ENCODE data around the gene GPBP1. TPM values are rescaled to one million over a fixed set of nuclear protein-coding genes. Genes with fewer than 3 reads are reported as not detected.
"Not testable (repeated sequence)": the region's sequence is repeated elsewhere in the genome, so short reads cannot be mapped to it uniquely, and the experiment has no call there.

The GPBP1 gene
- total RNA-seq, 1 donor from 2014 or later: 58.9 TPM

DNA sequence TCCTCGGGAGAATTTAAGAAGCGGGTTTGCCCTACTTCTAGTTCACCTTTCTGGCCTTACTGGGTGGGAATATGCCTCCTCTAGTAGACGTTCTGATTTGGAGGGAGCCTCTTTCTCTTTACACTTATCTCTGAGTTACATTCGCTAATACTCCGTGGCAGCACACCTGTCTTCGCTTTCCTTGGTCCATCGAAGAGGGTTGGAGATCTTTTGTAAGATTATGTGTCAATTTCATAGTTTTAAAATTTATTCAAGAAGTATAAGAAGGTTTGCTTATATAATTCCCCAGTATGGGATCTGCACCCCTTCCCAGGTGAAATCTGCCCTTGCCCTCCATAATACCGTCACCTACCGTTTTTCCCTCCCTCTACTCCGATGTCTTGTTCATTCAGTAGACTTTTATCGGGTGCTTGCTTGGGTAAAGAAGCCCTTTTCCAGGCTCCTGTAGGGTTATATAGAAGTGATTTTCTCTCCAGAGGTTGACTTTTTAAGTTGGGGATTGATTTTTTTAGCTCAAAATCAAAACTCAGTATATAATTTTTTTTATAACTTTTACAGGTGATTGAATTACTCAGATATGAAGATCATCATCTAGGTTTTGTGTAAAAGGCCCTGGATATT lies 1.1 kb downstream of the GPBP1 start:
- intact Hi-C loops (cut with DNase I): loop anchor here (5.0 kb wide), 2 partner anchors 32 to 47 kb away; no protein-coding TSS in a partner anchor
- DNase-seq (ENCODE audit: missing footprints): no peak
- ATAC-seq: no peak

DNA sequence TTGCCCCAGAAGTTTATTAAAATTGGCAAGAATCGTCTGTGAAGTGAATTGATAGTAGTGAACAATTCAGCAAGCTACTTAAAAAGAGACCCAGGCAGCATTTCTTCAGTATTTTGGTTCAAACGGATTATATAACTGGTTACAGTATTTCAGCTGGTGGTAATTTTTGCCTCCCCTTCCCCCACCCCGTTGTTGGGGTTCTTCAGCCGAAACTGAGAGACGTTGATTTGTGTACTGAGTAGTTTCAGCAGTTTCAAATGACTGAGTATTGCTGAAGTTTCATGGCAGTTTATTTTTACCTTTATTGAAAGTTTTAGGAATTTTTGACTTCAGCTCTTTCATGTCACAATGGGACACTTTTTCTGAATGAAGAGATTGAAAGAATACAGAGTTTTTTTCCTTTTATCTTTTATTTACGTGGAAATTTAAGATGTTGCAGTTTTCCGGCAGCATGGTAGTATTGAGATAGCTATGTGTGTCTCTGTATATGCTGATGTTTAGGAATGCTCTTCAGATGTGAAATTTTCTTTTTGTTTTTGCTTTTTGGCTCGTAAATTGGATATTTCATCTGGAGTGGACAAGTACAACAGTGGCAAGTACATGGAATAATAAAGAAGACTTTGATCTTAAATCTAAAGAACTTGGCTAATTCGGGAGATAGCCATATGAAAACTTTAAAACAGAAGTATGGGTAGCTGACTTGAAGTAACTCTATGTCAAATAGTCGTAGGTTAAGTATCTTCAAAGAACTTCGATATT lies 1.9 kb downstream of the GPBP1 start:
- DNase-seq (ENCODE audit: missing footprints) (no peak), ATAC-seq (no peak)
- intact Hi-C loops (cut with DNase I): no loop called here

DNA sequence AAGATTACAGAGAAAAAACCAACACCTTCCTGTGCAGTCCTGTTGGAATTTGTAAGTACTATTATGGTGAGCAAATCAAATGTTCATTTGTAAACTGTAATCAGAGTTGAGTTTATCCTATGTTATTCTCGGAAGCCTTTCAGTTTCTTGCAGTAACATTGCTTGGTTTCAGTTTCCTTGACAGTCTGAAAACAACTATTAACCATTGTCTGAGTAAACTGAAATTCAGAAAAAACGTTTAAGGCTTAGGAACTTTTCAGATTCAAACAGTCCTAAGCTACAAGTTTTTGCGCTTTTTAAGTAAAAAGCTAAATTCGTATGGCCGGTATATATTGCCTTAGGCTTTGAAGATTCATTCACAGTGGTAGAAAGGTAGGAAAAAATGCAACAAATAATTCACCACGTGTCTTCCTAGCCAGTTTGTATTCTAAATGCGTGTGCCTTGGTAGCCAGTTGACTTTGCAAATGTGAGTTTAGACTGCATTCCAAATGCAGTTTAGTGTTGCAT lies 2.5 kb downstream of the GPBP1 start:
- DNase-seq (ENCODE audit: missing footprints) (no peak), ATAC-seq (no peak)
- intact Hi-C loops (cut with DNase I): no loop called here

DNA sequence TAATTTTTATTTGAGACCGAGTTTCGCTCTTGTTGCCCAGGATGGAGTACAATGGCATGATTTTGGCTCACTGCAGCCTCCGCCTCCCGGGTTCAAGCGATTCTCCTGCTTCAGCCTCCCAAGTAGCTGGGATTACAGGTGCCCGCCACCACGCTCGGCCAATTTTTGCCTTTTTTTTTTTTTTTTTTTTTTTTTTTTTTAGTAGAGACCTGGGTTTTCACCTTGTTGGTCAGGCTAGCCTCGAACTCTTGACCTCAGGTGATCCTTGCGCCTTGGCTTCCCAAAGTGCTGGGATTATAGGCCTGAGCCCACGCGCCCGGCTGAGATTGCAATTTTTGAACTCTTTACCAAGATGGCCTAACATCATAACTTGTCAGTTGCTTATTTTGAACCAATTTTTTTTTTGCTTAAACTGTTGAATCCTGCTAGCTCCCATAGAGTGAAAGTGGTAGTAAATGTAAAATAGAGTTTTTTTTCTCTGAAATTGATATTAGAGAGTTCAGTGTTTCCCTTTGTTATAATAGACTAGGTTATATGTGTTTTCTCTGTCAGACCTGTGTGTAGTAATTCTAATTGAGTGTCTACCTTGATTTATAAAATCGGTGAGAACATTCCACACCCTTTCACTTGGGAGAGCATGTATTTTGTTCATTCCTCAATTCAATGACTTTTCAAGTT lies 3.8 kb downstream of the GPBP1 start:
- DNase-seq (ENCODE audit: missing footprints) (no peak), ATAC-seq (no peak)
- intact Hi-C loops (cut with DNase I): no loop called here

DNA sequence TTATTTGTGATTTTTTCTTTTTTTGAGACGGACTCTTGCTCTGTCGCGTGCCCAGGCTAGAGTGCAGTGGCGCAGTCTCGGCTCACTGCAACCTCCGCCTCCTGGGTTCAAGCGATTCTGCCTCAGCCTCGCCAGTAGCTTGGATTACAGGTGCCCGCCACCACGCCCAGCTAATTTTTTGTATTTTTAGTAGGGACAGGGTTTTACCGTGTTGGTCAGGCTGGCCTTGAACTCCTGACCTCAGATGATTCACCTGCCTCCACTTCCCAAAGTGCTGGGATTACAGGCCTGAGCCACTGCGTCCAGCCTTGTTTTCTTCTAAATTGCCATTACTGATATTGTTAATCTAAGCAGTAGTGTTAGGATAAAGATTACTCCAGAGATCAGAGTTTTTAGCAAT lies 4.4 kb downstream of the GPBP1 start:
- intact Hi-C loops (cut with DNase I); DNase-seq (ENCODE audit: missing footprints); ATAC-seq: not testable (repeated sequence)

DNA sequence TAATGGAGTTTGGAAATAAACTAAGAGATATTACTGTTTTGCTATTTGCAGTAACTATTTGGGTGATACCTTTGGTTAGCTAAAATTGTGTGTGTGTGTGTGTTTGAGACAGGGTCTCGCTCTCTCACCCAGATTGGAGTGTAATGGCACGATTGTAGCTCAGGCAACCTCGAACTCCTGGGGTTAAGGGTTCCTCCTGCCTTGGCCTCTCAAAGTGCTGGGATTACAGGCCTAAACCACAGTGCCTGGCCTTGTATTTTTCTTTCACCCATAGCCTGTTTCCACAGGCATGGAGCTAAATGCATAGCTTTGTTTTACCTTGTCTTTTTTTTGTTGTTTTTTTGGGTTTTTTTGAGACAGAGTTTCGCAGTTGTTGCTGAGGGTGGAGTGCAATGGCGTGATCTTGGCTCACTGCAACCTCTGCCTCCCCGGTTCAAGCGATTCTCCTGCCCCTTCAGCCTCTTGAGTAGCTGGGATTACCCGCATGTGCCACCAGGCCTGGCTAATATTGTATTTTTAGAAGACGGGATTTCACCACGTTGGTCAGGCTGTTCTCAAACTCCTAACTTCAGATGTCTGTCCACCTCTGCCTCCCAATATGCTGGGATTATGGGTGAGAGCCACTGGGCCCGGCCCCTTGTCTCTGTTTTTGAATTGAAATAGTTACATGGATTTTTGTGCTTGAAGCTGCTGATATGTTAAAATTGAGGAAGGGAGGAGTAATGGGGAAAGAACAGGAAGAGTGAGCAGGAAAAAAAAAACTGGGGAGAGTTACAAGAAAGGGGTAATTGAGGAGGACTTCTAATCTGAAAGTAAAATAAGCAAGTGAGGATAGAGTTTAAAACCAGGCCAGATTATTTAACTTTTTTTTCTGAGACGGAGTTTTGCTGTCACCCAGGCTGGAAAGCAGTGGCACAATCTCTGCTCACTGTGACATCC lies 5.7 kb downstream of the GPBP1 start:
- DNase-seq (ENCODE audit: missing footprints): no peak
- intact Hi-C loops (cut with DNase I): no loop called here

DNA sequence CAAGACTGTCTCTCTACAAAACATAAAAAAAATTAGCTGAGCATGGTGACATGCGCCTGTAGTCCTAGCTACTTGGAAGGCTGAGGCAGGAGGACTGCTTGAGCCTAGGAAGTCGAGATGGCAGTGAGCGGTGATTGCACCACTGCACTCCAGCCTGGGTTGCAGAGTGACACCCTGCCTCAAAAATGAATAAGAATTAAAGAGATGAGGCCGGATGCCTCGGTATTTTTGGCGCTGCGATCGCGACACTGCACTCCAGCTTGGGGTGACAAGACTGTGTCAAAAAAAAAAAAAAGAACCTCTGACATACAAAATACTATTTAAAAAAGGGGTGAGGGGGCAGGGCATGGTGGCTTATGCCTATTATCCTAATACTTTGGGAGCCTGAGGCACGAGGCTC lies 7.3 kb downstream of the GPBP1 start:
- DNase-seq (ENCODE audit: missing footprints) (no peak), ATAC-seq (no peak)
- intact Hi-C loops (cut with DNase I): no loop called here

More for the DNA sequence above, 5.7 kb downstream of the GPBP1 start:
- ATAC-seq: no peak

DNA sequence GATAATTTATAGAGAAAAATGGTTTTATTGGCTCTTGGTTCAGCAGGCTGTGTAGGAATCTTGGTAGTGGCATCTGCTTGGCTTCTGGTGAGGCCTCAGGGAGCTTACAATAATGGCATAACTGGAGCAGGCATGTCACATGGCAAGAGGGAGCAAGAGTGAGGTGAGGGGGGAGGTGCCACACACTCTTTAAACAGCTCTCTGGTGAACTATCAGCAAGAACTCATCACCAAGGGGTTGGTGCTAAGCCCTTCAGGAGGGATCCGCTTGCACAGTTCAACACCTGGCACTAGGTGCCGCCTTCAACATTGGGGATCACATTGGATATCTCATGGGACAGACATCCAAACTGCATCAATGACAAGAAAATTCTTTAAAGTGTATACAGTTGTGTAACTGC lies 10.5 kb downstream of the GPBP1 start:
- intact Hi-C loops (cut with DNase I): no loop called here
- no peak for ATAC-seq

DNA sequence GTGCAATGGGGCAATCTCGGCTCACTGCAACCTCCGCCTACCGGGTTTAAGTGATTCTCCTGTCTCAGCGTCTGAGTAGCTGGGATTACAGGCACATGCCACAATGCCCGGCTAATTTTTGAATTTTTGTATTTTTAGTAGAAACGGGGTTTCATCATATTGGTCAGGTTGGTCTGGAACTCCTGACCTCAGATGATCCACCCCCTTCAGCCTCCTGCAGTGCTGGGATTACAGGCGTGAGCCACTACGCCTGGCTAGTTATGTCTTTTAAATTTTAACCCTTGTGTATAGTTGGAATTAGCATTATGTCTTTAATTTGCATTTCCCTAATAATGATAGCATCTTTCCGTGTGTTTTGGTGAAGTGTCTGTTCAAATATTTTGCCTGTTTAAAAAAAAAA lies 11.5 kb downstream of the GPBP1 start:
- ATAC-seq (no peak), DNase-seq (ENCODE audit: missing footprints) (no peak)

More for the DNA sequence above, 10.5 kb downstream of the GPBP1 start:
- DNase-seq (ENCODE audit: missing footprints): no peak

DNA sequence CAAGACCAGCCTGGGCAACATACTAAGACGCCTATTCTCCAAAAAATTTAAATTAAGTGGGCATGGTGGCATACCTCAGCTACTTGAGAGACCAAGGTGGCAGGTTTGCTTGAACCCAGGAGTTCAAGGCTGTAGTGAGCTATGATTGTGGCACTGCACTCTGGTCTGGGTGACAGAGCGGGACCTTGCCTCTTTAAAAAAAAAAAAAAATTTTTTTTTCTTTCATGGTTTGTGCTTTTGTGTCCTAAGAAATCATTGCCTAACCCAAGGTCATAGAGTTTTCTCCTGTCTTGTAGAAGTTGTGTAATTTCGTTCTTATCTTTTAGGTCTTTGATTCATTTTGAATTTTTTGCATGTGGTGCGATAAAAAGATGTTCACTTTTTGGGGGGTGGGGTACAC lies 12.3 kb downstream of the GPBP1 start:
- intact Hi-C loops (cut with DNase I): no loop called here
- ATAC-seq (no peak), DNase-seq (ENCODE audit: missing footprints) (no peak)

More for the DNA sequence above, 11.5 kb downstream of the GPBP1 start:
- intact Hi-C loops (cut with DNase I): no loop called here

DNA sequence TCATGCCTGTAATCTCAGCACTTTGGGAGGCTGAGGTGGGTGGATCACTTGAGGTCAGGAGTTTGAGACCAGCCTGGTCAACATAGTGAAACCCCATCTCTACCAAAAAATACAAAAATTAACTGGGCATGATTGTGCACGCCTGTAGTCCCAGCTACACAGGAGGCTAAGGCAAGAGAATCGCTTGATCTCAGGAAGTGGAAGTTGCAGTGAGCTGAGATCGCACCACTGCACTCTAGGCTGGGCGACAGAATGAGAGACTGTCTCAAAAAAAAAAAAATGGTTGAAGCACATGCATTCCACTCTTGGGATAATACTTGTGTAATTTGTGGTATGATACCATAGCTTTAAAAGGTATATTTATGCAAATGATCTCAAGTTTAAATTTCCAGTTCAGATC lies 14.1 kb downstream of the GPBP1 start:
- intact Hi-C loops (cut with DNase I); DNase-seq (ENCODE audit: missing footprints); ATAC-seq: not testable (repeated sequence)

DNA sequence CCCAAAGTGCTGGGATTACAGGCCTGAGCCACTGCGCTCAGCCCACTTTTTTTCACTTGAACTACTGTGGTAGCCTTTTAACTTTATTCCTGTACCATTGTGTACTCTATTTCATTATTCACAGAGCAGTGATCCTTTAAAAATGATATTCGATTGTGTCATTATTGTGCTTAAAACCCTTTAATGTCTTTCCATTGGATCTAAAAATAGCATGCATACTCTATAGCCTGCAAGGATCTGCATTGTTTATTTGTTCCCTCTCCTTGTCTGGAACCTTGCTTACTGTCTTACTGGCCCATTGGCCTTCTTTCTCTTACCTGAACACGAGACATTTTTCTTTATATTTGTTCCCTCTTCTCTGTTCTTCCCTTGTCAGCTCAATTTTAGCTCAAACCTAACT lies 15.7 kb downstream of the GPBP1 start:
- no peak for ATAC-seq
- intact Hi-C loops (cut with DNase I): no loop called here
- DNase-seq (ENCODE audit: missing footprints): no peak

DNA sequence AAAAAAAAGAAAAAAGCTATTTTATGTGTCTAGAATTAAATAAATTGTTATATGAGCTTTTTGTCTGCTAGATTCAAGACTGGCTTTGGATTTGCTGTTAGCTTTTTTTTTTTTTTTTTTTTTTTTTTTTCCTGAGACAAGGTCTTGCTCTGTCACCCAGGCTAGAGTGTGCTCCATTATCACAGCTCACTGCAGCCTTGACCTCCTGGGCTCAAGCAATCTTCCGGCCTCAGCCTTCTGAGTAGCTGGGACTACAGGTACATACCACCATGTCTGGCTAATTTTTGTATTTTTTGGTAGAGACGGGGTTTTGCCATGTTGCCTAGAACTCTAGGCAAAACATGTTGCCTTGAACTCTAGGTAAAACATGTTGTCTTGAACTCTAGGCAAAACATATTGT lies 16.7 kb downstream of the GPBP1 start:
- no peak for ATAC-seq
- no peak for DNase-seq (ENCODE audit: missing footprints)
- intact Hi-C loops (cut with DNase I): no loop called here

DNA sequence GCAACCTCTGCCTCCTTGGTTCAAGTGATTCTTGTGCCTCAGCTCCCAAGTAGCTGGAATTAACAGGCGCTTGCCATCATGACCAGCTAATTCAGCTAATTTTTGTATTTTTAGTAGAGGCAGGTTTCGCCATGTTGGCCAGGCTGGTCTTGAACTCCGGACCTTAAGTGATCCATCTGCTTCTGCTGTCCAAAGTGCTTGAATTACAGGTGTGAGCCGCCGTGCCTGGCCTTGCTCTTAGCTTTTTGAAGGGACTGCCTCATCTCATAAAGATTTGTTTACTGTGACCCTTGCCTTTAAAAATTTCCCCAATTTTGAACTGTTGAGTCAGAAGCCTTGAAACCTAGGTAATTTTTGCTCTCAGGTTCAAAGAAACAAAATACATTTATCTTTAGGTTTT lies 17.3 kb downstream of the GPBP1 start:
- DNase-seq (ENCODE audit: missing footprints): no peak
- intact Hi-C loops (cut with DNase I): no loop called here
- ATAC-seq: no peak

DNA sequence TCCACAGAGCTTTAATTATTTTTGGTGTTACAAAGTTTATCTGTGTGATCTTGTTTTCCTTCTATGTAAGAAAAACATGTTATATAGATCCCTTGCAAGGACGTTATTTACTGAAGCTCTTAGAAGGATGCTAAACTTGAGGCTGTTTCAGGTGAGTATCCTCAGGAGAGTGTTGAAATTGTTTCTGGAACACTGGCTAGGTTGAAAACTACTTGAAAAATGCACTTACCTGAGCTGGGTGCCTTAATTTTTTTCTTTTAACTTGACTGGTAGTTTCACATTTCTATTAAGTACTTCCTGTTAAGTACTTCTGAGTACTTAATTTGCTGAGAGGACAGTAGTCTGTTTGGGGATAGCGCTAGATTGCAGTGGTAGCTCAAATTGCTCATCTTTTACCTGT lies 18.1 kb downstream of the GPBP1 start:
- ATAC-seq: no peak
- intact Hi-C loops (cut with DNase I): no loop called here

DNA sequence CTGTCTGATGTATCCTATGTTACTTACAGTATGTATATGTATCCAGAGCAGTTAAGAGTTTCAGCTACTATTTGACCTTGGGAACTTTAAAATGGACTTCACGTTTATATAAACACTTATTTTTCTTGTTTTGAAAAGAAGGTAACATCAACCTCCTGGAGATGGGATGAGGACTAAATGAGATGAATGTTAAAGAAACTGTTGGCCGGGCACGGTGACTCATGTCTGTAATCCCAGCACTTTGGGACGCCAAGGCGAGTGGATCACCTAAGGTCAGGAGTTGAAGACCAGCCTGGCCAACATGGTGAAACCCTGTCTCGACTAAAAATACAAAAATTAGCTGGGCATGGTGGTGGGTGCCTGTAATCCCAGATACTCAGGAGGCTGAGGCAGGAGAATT lies 19.0 kb downstream of the GPBP1 start:
- DNase-seq (ENCODE audit: missing footprints); ATAC-seq; intact Hi-C loops (cut with DNase I): not testable (repeated sequence)

More for the DNA sequence above, 18.1 kb downstream of the GPBP1 start:
- no peak for DNase-seq (ENCODE audit: missing footprints)

DNA sequence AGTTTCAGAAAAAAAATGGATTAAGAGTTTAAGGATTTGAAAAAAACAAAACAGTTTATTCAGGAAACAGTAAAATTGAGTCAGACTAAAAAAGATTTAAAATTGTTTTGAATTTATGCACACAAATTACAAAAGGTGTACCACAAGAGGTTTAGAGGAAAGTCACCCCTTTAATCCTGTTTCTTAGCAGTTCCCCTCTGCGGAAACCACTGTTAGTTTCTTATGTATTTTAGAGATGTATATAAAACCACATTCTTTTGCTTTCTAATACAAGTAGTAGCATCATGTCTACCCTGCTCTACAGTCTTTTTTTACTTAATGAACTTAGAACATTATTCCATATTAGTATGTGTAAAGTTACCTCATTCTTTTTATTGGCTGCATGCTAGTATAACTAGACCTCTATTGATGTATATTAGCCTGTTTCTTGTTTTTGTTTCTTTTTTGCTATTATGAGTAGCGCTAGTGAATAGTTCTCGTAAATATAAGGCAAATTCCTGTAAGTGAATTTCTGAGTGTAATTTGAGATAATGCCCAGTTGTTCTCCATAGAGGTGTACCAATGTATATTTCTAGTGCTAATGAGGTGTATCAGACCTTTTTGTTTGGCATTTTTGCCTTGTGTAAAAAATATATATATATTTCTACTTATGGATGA lies 20.0 kb downstream of the GPBP1 start:
- no peak for ATAC-seq
- intact Hi-C loops (cut with DNase I): no loop called here
- no peak for DNase-seq (ENCODE audit: missing footprints)

DNA sequence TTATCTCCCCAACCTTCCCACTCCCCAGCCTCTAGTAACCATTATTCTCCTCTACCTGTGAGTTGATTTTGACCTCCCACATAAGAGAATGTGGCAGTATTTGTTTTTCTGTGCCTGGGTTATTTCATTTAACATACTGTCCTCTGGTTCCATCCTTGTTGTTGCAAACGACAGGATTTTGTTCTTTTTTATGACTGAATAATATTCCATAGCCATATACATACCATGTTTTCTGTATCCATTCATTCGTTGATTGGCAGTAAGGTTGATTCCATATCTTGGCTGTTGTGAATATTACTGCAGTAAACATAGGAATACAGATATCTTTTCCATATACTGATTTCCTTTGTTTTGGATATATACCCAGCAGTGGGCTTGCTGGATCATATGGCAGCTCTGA lies 20.8 kb downstream of the GPBP1 start:
- intact Hi-C loops (cut with DNase I): no loop called here
- DNase-seq (ENCODE audit: missing footprints) (no peak), ATAC-seq (no peak)
